NCI-H1694 treated with DMSO at 0.1 percent for 48 hours (cell line): ENCODE data around the gene INCENP.
"Not testable (repeated sequence)": the region's sequence is repeated elsewhere in the genome, so short reads cannot be mapped to it uniquely, and the experiment has no call there.

Experiments
- DNase-seq: peaks from one replicate; lab custom pipeline; 2025; lab: John Stamatoyannopoulos, UW

The INCENP gene

GRCh38 chr11:62171261-62171723 lies 47.5 kb downstream of the INCENP start:
- DNase-seq: peak; percentile 79

DNA sequence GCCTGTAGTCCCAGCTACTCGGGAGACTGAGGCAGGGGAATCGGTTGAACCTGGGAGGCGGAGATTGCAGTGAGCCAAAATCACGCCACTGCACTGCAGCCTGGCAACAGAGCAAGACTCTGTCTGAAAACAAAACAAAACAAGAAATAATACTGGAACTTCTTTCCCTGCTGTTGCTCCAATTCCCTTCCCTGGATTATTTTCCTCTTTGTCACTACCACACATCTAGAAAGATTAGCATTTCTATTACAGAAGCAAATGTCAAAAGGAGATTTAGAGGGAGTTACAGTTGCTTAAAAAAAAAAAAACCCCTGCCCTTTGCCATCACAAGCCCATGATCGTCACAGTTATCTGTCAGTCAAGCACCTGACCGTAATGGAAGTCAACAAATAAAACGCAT lies 48.5 kb downstream of the INCENP start:
- no peak for DNase-seq

- no peak for DNase-seq
These were observed 53.0 kb downstream of the INCENP start for GRCh38 chr11:62176766-62177165.

DNA sequence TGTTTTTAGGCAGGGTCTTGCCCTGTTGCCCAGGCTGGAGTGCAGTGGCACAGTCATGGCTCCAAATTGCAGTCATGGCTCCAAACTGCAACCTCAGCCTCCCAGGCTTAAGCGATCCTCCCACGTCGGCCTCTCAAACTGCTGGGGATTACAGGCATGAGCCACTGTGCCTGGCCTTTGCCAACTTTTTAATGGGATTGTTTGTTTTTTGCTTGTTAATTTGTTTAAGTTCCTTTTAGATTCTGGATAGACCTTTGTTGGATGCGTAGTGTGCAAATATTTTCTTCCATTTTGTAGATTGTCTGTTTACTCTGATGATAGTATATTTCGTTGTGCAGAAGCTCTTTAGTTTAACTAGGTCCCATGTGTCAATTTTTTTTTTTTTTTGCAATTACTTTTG lies 56.2 kb downstream of the INCENP start:
- no peak for DNase-seq

DNA sequence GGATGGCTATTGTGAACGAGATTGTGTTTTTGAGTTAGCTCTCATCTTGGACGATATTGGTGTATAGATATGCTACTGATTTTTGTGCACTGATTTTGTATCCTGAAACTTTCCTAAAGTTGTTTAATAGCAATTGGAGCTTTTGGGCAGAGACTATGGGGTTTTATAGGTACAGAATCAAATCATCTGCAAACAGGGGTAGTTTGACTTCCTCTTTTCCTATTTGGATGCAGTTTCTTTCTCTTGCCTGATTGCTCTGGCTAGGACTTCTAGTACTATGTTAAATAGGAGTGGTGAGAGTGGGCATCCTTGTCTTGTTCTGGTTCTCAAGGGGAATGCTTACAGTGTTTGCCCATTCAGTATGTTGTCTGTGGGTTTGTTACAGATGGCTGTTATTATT lies 57.3 kb downstream of the INCENP start:
- DNase-seq: no peak

DNA sequence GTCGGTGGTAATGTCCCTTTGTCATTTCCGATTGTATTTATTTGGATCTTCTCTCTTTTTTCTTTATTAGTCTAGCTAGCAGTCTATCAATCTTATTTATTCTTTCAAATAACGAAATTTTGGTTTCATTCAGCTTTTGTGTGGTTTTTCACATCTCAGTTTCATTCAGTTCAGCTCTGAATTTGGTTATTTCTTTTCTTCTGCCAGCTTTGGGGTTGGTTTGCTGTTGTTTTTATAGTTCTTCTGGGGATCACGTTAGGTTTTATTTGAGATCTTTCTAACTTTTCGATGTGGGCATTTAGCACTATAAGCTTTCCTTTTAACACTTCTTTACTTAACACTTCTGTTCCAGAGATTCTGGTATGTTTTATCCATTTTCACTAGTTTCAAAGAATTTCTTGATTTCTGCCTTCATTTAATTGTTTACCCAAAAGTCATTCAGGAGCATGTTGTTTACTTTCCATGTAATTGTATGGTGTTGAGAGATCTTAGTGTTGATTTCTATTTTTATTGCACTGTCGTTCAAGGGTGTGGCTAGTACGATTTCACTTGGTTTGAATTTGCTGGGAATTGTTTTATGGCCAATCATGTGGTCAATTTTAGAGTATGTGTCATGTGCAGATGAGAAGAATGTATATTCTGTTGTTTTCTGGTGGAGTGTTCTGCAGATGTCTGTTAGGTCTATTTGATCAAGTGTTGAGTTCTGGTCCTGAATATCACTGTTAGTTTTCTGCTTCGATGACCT lies 58.5 kb downstream of the INCENP start:
- DNase-seq: no peak

DNA sequence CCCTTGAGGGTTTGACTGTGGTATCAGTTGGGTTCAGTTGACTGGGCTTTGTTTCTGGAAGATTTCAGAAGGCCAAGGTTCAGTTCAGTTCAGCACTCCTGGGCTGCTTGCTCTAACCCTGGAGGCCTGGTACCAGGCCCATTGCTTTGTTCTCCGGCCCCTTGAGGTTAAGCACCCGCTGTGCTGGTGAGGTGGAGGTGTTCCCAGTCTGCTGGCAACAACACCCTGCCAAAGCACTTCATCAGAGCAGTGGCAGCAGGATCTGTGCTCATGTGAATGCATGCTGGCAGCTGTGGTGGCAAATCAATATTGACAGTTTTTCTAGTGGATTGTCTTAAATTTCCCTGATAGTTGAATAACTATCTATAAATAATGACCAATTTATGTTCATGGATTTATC lies 62.4 kb downstream of the INCENP start:
- no peak for DNase-seq

DNA sequence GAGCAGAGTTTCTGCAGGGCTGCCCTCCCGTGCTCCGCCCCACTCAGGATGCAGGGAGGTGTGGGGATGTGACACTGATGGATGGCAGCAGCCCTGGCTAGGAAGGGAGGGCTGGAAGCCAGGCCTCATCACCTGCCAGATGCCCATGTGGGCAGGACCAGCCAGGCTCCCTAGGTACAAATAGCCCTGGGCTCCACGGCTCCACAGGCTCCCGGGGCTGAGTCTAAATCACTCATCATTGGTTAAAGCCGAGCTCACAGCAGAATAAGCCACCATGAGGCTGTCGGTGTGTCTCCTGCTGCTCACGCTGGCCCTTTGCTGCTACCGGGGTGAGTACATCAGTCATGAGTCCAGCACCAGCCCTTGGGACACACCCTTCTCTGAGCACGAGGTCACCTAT lies 66.2 kb downstream of the INCENP start, which contains the start of gene SCGB1D1:
Gene SCGB1D1, plus strand, starts transcription at position 206 of the 400 bp plus-strand sequence. Its CDS starts 69 bp downstream, at position 275.
- DNase-seq: no peak

GRCh38 chr11:62193952-62194351 lies 70.1 kb downstream of the INCENP start:
- no peak for DNase-seq

DNA sequence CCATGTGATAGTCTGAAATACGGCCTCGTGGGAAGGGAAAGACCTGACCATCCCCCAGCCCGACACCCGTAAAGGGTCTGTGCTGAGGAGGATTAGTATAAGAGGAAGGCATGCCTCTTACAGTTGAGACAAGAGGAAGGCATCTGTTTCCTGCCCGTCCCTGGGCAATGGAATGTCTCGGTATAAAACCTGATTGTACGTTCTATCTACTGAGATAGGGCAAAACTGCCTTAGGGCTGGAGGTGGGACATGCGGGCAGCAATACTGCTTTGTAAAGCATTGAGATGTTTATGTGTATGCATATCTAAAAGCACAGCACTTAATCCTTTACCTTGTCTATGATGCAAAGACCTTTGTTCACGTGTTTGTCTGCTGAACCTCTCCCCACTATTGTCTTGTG lies 71.2 kb downstream of the INCENP start:
- DNase-seq: not testable (repeated sequence)

- DNase-seq: no peak
These were observed 72.1 kb downstream of the INCENP start for GRCh38 chr11:62195945-62196344.

DNA sequence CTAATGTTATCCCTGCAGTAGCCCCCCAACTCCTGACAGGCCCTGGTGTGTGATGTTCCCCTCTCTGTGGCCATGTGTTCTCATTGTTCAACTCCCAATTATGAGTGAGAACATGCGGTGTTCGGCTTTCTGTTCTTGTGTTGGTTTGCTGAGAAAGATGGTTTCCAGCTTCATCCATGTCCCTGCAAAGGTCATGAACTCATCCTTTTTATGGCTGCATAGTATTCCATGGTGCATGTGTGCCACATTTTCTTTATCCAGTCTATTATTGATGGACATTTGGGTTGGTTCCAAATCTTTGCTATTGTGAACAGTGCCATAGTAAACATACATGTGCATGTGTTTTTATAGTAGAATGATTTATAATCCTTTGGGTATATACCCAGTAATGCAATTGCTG lies 73.6 kb downstream of the INCENP start:
- DNase-seq: not testable (repeated sequence)

DNA sequence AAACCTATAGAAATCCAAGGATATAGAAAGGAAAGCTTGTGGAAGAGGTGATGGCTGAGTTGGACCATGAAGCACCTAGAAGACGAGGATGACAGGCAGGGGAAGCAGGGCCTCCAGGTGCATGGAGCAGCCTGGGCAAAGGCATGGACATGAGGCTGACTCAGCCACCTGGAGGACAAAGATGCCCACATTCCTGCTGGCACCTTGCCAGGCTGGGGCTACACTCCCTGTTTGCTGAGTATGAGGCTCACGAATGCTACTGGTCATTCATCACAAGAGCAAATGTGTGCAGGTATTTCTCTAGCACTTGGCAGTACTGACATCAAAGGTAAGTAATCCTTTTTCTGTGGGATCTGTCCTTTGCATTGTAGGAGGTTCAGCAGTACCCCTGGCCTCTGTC lies 77.6 kb downstream of the INCENP start:
- no peak for DNase-seq
